GM12864 (cell line): ENCODE results near the gene PRKCZ.

Experiments used
- DNase-seq: peaks from one replicate; pipeline ENCODE4 v3.0.0-alpha.2; 2011; ENCODE audit warnings: low read depth
- H3K4me3 ChIP-seq: 2 replicates; pipeline ENCODE4 v1.5.1; 2011; ENCODE audit warnings: mild to moderate bottlenecking, low read depth, low read length, control low read depth
- CTCF ChIP-seq: IDR thresholded peaks from 2 replicates; pipeline ENCODE4 v1.5.1; 2011; ENCODE audit warnings: low read depth, mild to moderate bottlenecking, moderate library complexity, low read length, control low read depth, inconsistent platforms; ENCODE audit errors: missing control alignments

Gene PRKCZ

GRCh38 chr1:2085080-2085479 is 34.9 kb downstream of the PRKCZ start:
- no peak for TF ChIP-seq CTCF
- no peak for DNase-seq
- no peak overlapping the region for H3K4me3 ChIP-seq

GRCh38 chr1:2086446-2087078 is 36.4 kb downstream of the PRKCZ start:
- H3K4me3 ChIP-seq: no peak overlapping the region
- TF ChIP-seq CTCF: no peak
- DNase-seq: no peak

GRCh38 chr1:2087766-2088165 is 37.6 kb downstream of the PRKCZ start:
- H3K4me3 ChIP-seq: no peak overlapping the region
- no peak for TF ChIP-seq CTCF

GRCh38 chr1:2088458-2088857 is 38.2 kb downstream of the PRKCZ start:
- no peak for DNase-seq
- H3K4me3 ChIP-seq: no peak overlapping the region
- TF ChIP-seq CTCF: no peak

More at GRCh38 chr1:2087766-2088165, 37.6 kb downstream of the PRKCZ start:
- no peak for DNase-seq

- DNase-seq: no peak
- TF ChIP-seq CTCF: no peak
- H3K4me3 ChIP-seq: no peak overlapping the region
Measured at GRCh38 chr1:2089051-2089450, 38.8 kb downstream of the PRKCZ start.

GRCh38 chr1:2090216-2090890 is 40.1 kb downstream of the PRKCZ start:
- TF ChIP-seq CTCF: no peak
- H3K4me3 ChIP-seq: no peak overlapping the region
- DNase-seq: no peak
